SKM-1 (cell line): Measurements from ENCODE around the gene ZNF587B.
"Not testable (repeated sequence)": the region's sequence is repeated elsewhere in the genome, so short reads cannot be mapped to it uniquely, and the experiment has no call there.

Experiments
- DNase-seq: peaks from one replicate; lab custom pipeline; 2025; ENCODE audit not compliant: unreplicated experiment; lab: John Stamatoyannopoulos, UW

ZNF587B gene

DNA sequence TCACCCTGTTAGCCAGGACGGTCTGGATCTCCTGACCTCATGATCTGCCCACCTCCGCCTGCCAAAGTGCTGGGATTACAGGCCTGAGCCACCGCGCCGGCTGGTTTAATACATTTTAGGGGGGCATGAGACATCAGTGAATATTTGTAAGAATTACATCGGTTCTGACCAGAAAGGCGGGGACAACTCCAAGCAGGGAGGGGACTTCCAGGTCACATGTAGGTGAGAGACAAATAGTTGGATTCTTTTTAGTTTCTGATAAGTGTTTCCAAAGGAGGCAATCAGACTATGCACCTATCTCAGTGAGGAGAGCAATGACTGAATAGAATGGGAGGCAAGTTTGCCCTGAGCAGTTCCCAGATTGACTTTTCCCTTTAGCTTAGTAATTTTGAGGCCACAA is 11.7 kb upstream of the ZNF587B start:
- DNase-seq: no peak

DNA sequence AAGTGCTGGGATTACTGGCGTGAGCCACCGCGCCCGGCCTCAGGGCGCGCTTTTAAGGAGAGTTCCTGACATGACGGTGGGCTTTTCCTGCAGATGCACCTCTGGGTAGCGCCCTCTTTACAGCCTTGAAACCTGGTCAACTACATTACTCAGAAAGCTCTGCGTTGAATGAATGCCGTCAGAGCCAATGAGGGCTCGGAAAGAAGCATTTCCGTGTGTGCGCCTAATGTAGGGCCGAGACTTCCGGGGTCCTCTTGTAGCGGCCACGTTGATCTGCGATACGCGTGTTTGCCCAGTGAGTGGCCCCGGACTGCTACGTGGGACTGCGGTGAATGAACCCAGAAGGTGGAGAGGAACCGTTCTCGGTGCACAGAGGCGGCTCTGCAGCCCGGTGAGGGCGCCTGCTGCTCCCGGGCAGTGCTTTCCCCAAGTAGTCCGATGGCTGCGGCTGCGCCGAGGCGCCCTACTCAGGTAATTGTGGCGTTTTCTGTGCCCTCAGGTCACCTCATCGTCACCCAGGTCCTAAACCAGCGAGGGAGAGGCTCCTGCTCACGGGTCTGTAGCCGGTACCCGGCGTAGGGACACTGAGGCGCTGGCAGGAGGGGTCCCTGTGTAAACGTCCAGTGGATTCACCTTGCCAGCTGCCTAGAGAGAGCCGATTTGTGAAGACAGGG is 10.5 kb upstream of the ZNF587B start:
- DNase-seq: peak; percentile 31

DNA sequence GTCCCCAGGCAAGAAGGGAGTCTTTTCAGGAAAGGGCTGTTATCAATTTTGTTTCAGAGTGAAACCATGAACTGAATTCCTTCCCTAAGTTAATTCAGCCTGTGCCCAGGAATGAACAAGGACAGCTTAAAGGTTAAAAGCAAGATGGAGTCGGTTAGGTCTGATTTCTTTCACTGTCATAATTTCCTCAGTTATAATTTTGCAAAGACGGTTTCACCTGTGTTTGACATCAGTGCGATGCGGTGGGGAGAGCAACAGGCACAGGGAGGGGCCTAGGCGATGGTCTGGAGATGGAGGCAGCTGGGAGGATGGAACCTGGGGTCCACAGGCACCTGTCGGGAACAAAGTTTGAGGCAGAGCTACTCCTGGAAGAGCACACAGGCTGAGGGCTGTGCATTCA is 9.5 kb upstream of the ZNF587B start:
- no peak for DNase-seq

DNA sequence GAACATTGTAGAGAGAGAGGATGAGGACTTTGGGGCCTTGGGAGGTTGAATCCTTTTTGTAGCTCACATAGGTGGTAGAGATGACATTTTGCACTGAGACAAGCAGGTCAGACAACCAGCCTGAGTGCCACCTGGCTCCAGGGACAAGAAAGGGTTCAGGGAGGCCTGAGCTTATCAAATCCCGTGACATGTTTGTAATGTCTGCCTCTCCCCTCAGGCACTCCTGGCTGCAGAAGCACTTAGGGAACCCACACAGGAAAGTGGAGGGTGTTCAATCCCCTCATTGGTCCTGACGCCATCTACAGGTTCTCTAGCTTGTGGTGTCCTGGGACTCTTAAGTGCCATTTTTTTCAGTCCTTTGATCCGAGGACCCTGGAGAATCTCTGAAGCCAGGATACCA is 9.0 kb upstream of the ZNF587B start:
- not testable (repeated sequence) for DNase-seq

DNA sequence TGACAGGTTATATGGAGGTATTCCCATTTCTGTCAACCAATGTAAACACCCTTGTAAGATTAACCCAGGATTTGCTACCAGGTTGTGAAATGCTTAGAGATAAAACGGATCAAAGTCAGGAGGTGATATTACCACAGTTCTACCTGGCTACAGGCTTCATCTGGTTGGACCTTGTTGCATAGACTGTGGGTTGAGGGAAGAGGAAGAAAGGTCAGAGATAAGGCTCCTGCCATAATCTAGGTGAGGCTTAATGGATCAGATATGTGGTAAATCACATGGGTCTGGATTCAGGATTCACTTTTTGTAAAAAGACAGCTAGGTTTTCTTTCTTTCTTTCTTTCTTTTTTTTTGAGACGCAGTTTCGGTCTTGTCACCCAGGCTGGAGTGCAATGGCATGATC is 8.6 kb upstream of the ZNF587B start:
- not testable (repeated sequence) for DNase-seq

DNA sequence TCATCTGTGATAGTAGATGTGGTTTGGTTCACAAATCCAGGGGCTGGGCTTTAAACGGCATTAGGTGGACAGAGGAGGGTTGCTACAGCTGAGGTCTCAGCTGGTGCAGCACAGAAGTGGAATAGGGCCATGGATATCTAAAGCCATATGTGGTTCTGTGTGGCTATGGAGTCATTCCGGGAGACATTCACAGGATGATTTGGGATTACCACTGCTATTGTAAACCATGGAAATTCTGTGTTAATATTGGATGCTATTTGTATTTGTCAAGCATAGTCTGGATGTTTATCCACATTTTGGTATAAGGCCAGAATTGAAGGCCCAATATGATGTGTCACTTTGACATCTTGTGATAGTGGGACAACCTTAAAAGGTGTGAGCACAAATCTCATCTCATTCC is 6.9 kb upstream of the ZNF587B start:
- not testable (repeated sequence) for DNase-seq

DNA sequence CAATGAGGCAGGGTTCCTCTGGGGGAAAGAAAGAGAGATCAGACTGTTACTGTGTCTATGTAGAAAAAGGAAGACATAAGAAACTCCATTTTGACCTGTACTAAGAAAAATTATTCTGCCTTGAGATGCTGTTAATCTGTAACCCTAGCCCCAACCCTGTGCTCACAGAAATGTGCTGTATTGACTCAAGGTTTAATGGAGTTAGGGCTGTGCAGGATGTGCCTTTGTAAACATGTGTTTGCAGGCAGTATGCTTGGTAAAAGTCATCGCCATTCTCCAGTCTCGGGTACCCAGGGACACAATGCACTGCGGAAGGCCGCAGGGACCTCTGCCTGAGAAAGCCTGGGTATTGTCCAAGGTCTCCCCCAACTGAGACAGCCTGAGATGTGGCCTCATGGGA is 6.5 kb upstream of the ZNF587B start:
- DNase-seq: not testable (repeated sequence)

DNA sequence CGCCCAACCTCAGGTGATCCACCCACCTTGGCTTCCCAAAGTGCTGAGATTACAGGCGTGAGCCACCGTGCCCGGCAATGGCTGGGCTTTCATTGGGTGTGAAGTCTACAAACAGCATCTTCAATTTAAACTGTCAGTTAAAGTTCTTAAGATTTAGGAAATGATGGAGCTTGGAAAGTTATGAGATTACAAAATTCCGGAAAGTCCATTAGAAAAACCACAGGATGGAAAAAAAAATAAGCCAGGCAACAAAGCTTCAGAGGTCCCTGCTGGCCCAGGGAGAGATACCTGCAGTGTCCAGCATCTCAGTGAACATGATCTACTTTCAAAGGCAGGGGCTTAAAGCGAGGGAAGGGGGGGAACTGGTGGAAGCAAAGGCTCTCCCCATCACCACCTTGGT is 4.6 kb upstream of the ZNF587B start:
- DNase-seq: no peak

DNA sequence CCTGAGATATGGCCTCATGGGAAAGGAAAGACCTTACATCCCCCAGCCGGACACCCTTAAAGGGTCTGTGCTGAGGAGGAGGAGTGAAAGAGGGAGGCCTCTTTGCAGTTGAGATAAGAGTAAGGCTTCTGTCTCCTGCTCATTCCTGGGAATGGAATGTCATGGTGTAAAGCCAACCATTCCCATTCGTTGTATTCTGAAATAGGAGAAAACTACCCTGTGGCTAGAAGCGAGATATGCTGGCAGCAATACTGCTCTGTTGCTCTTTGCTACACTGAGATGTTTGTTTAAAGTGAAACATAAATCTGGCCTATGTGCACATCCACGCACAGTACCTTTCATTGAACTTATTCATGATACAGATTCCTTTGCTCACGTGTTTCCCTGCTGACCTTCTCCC is 783 bp upstream of the ZNF587B start:
- no peak for DNase-seq

DNA sequence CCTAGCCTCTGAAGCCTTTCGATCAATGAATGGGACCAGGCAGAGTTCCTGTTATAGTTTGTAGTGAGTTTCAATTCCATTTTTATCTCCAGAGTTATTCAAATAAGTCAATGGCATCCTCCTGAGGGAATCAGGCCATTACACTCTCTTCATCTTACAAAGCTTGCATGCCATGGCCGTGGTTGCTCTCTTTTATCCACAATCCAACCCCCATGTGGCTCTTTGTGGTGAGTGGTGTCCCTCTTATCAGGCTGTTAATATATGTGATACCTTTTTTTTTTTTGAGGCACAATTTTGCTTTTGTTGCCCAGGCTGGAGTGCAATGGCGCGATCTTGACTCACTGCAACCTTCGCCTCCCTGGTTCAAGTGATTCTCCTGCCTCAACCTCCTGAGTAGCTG is 6.9 kb downstream of the ZNF587B start:
- not testable (repeated sequence) for DNase-seq

DNA sequence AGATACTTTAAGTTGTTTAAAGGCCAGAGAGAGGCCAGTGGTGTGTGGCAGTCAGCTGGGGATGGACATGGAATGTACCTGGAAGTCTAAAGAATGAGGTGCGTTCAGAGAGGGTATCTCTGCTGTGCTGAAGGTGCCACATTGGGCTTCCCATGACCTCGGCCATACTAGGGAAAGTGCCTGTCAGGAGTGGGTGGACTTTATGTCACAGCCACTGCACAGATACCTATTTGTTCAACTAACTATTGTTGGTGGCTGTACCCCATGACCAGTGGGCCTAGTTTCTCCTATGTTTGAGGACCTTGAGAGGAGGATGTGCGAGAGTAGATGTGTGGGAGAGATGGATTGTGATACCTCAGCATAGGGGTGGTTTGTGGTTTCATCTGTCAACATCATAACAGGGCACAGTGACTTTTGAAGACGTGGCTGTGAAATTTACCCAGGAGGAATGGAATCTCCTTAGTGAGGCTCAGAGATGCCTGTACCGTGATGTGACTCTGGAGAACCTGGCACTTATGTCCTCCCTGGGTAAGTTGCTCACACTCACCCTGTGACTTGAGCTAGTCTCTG is 8.6 kb downstream of the ZNF587B start:
- DNase-seq: not testable (repeated sequence)

DNA sequence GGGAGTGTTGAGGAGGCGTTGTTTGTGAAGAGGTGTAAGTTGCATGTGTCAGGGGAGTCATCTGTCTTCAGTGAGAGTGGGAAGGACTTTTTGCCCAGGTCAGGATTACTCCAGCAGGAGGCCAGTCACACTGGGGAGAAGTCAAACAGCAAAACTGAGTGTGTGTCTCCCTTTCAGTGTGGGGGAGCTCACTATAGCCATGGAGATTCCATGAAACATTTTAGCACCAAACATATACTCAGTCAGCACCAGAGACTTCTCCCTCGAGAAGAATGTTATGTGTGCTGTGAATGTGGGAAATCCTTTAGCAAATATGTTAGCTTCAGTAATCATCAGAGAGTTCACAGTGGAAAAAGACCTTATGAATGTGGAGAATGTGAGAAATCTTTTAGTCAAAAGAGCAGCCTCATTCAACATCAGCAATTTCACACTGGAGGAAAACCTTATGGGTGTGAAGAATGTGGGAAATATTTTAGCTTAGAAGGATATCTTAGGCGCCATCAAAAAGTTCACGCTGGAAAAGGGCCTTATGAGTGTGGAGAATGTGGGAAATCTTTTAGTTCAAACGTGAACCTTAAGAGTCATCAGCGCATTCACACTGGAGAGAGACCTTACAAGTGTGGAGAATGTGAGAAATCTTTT is 11.1 kb downstream of the ZNF587B start:
- no peak for DNase-seq

DNA sequence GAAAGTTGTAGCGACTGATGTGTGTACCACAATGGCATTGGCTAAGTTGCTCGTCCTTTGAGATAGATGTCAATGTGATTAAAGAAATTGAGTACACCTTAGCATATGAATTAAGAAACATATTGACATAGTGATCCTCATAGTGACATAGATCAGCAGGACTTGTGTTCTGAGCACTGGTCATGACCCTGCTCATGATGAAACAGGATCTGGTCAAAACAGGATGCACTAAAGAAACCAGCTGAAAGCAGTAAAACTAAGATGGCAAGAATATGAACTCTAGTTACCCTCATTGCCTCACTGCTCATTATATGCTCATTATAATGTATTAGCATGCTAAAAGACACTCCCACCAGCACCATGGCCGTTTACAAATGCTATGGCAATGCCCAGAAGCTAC is 17.1 kb downstream of the ZNF587B start:
- DNase-seq: not testable (repeated sequence)

DNA sequence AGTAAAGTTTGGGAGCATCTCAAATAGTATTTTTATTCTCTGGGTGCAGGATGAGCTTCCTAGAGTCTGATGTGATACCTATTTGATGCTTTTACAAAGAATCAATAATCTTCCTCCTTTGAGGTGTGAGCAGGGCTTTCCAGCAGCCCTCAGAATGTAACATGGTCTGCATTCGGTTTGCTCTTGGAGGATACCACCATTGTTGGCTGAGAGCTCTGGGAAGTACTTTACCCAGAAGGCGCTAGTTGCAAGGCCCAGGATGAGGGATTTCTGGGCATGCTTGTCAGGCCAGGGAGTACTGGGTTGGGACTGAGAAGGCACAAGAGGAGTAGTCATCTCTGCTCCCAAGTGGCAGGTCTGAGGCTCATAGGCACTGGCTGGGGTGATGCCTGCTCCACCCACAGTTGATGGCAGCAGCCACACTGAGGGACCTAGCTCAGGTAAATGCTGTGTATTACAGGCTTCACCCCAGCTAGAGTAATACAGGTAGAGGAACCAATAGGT is 19.1 kb downstream of the ZNF587B start:
- not testable (repeated sequence) for DNase-seq

DNA sequence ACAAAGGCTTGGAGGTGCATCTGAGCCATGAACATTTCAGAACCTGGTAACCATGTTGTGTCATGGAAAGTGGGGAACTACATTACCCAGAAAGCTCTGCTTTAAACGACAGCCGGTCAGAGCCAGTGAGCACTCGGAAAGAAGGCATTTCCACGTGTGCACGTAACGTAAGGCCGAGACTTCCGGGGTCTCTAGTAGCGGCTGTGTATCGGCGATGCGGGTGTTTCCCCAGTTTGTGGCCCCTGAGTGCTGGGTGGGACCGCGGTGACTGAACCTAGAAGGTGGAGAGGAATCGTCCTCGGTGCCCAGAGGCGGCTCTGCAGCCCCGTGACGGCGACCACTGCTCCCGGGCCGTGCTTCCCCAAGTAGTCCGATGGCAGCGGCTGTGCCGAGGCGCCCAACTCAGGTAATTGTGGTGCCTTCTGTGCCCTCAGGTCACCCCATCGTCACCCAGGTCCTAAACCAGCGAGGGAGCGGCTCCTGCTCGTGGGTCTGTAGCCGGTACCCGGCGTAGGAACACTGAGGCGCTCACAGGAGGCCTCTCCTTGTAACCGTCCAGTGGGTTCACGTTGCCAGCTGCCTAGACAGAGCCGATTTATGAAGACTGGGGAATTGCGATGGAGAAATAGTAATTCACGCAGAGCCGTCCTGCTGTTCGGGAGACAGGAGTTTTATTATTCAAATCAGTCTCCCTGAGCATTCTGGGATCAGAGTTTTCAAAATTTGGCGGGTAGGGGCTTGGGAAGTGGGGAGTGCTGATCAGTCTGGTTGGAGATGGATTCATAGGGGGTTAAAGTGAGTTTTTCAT is 19.8 kb downstream of the ZNF587B start, which contains the start of gene ZNF587:
Gene ZNF587 (plus strand): TSS at position 194 of the 808 bp plus-strand sequence. CDS start 180 bp downstream, at position 374.
- DNase-seq: peak; percentile 1

DNA sequence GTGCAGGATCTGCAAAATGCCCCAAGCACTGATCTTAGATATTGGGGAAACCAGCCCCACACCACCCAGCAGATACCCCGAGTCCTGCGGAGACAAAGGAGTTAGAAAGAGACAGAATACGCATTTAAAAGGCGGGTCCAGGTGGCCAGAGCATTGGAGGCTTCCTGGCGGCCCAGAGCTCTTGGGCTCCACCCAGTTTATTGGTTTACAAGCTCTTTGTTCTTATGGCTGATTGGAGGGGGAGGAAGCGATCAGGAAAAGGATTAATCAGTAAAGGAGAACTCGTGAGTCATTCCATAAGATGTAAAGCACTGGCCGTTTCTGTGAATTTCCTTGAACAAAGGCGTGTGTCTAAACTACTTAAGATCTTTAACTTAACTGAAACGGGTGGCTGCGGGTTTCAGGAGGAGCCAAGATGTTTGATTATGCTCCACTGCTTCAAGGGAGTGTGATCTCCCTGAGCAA is 20.5 kb downstream of the ZNF587B start:
- DNase-seq: no peak

DNA sequence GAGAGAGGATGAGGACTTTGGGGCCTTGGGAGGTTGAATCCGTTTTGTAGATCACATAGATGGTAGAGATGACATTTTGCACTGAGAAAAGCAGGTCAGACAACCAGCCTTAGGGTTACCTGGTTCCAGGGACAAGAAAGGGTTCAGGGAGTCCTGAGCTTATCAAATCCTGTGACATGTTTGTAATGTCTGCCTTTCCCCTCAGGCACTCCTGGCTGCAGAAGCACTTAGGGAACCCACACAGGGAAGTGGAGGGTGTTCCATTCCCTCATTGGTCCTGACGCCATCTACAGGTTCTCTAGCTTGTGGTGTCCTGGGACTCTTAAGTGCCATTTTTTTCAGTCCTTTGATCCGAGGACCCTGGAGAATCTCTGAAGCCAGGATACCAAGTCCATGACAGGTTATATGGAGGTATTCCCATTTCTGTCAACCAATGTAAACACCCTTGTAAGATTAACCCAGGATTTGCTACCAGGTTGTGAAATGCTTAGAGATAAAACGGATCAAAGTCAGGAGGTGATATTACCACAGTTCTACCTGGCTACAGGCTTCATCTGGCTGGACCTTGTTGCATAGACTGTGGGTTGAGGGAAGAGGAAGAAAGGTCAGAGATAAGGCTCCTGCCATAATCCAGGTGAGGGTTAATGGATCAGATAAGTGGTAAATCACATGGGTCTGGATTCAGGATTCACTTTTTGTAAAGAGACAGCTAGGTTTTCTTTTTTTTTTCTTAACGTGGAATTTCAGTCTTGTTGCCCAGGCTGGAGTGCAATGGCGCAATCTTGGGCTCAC is 21.9 kb downstream of the ZNF587B start:
- DNase-seq: not testable (repeated sequence)

DNA sequence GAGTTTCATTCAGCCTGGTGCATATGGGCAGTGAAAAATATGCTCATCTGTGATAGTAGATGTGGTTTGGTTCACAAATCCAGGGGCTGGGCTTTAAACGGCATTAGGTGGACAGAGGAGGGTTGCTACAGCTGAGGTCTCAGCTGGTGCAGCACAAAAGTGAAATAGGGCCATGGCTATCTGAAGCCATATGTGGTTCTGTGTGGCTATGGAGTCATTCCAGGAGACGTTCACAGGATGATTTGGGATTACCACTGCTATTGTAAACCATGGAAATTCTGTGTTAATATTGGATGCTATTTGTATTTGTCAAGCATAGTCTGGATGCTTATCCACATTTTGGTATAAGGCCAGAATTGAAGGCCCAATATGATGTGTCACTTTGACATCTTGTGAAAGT is 24.0 kb downstream of the ZNF587B start:
- not testable (repeated sequence) for DNase-seq

DNA sequence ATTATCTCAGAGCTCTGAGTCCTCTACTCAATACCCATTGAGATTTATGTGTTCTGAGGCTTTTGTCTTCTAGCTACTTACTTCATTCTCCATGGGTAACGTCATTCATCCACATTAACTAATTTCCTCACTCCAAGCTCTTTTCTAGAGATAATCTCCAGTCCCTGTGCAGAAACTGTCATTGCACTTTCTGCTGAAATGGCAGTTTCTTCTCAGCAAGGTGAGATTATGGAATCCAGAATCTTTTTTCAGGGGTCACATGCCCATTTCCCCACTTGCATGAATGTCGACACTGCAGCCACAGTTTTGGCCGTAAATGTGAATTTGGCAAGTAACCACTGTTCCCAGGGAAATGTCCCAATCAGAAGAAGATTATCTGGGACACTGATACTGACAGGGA is 32.3 kb downstream of the ZNF587B start:
- DNase-seq: not testable (repeated sequence)

DNA sequence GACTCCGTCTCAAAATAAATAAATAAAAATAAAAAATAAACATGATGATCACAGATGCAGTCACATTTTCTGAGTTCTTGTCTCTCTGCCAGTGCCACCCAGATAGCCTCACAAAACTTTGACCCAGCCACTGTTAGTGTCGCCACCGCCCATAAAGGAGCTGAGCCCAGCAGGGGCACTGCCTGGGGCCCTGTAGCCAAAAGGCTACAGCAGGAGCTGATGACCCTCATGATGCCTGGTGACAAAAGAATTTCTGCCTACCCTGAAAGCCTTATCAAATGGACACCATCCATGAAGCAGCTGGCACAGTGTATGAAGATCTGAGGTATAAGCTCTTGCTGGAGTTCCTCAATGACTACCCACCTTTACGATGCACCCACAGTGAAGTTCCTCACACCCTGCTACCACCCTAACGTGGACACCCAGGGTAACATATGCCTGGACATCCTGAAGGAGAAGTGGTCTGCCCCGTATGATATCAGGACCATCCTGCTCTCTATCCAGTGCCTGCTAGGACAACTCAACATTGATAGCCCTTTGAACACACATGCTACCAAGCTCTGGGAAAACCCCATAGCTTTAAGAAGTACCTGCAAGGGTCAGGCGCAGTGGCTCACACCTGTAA is 37.9 kb downstream of the ZNF587B start:
- DNase-seq: no peak
